SH-SY5Y (cell line): ENCODE measurements around the gene PECR.

ENCODE experiments used
- GATA2 ChIP-seq: IDR thresholded peaks from 2 replicates; pipeline ENCODE4 v1.6.1; 2011; ENCODE audit warnings: mild to moderate bottlenecking, low read depth, low read length
- GATA3 ChIP-seq: IDR thresholded peaks from 2 replicates; pipeline ENCODE4 v1.6.1; 2011; ENCODE audit warnings: low read depth, mild to moderate bottlenecking, low read length, moderate library complexity

Gene PECR

GRCh38 chr2:216081487-216082116 is at the start of gene PECR, which contains the start of gene TMEM169:
TSS of gene PECR (minus strand) at chr2:216081809. CDS start at chr2:216081741, 68 bp downstream.
TSS of gene TMEM169 (plus strand) at chr2:216081919. CDS start at chr2:216095964, 14,045 bp downstream.
- TF ChIP-seq GATA2 = no peak
- no peak for TF ChIP-seq GATA3

GRCh38 chr2:216130346-216130971 is 48.9 kb upstream of the PECR start:
- TF ChIP-seq GATA2 = no peak
- no peak for TF ChIP-seq GATA3

- TF ChIP-seq GATA2 (no peak), GATA3 (no peak)
These were observed 45.3 kb upstream of the PECR start for GRCh38 chr2:216126943-216127342.

- no peak for TF ChIP-seq GATA3
- TF ChIP-seq GATA2 = no peak
These were observed 39.6 kb upstream of the PECR start for GRCh38 chr2:216121255-216121654.

GRCh38 chr2:216119986-216120385 is 38.4 kb upstream of the PECR start:
- TF ChIP-seq GATA3 = no peak
- TF ChIP-seq GATA2 = no peak

GRCh38 chr2:216119146-216119545 is 37.5 kb upstream of the PECR start:
- no peak for TF ChIP-seq GATA2
- TF ChIP-seq GATA3 = no peak

GRCh38 chr2:216118474-216118873 is 36.9 kb upstream of the PECR start:
- TF ChIP-seq GATA2 = no peak
- no peak for TF ChIP-seq GATA3

- TF ChIP-seq GATA3 (no peak), GATA2 (no peak)
These were observed 36.1 kb upstream of the PECR start for GRCh38 chr2:216117561-216118340.

- TF ChIP-seq GATA3 (peak; percentile 24; the same call in 1 of the 2 replicates), GATA2 (peak; percentile 73)
These were observed 34.8 kb upstream of the PECR start for GRCh38 chr2:216116418-216116817.

GRCh38 chr2:216114714-216115531 is 33.3 kb upstream of the PECR start:
- TF ChIP-seq GATA2 = no peak
- TF ChIP-seq GATA3 = no peak

GRCh38 chr2:216114382-216114713 is 32.7 kb upstream of the PECR start:
- TF ChIP-seq GATA2 (no peak), GATA3 (no peak)

- TF ChIP-seq GATA2 = no peak
- TF ChIP-seq GATA3 = no peak
These were observed 32.0 kb upstream of the PECR start for GRCh38 chr2:216113572-216113971.

- no peak for TF ChIP-seq GATA2
- TF ChIP-seq GATA3 = no peak
These were observed 31.3 kb upstream of the PECR start for GRCh38 chr2:216112926-216113325.

- TF ChIP-seq GATA2 (no peak), GATA3 (no peak)
These were observed 29.5 kb upstream of the PECR start for GRCh38 chr2:216111122-216111521.

- TF ChIP-seq GATA3 (no peak), GATA2 (no peak)
These were observed 29.0 kb upstream of the PECR start for GRCh38 chr2:216110620-216111019.
